Measurements from ENCODE around the gene STARD7.

The STARD7 gene

GRCh38 chr2:96240341-96241038, 31.9 kb upstream of the STARD7 start:
- H3K4me2 ChIP-seq (ENCODE audit: low read length, poor library complexity, severe bottlenecking): no peak overlapping the region
- WGBS: 98% methylated on average over 8 of the region's 9 CpGs
- no peak overlapping the region for H3K18ac ChIP-seq (ENCODE audit: low read depth in 1 of 2, low read length in 2 of 2)
- no peak overlapping the region for H3K4ac ChIP-seq (ENCODE audit: low read depth in 1 of 2, low read length in 2 of 2)
- no peaks in the 10 kb centered on the region for H3K27me3 ChIP-seq (ENCODE audit: control insufficient read depth in 1 of 2, insufficient read depth in 1 of 2, low read length in 2 of 2)
- no peak overlapping the region for H2AK5ac ChIP-seq (ENCODE audit: low read length, severe bottlenecking)
- H3K23ac ChIP-seq (ENCODE audit: low read length in 2 of 2): peak overlapping the region in 1 of 2 experiments; percentile 70
- H3K4me1 ChIP-seq (ENCODE audit: control insufficient read depth, insufficient read depth, low read depth, low read length): no peaks in the 10 kb centered on the region
- H2BK5ac ChIP-seq (ENCODE audit: low read depth, low read length, poor library complexity, severe bottlenecking): no peak overlapping the region
- peaks cover 2% of the 10 kb centered on the region for H3K79me1 ChIP-seq (replicated peaks; ENCODE audit: low read length, poor library complexity, severe bottlenecking)
- H2BK12ac ChIP-seq (ENCODE audit: low read length in 2 of 2): no peak overlapping the region
- H3K14ac ChIP-seq (ENCODE audit: low read length in 2 of 2): no peak overlapping the region
- peak overlapping the region; percentile 38 for H4K8ac ChIP-seq (ENCODE audit: low read length)
- H2BK120ac ChIP-seq (ENCODE audit: low read depth, low read length): no peak overlapping the region
- H3K9me3 ChIP-seq (ENCODE audit: control insufficient read depth, low read length): no peaks in the 10 kb centered on the region
- H3K36me3 ChIP-seq (ENCODE audit: control insufficient read depth in 1 of 2, insufficient read depth in 2 of 2, low read depth in 1 of 2, low read length in 2 of 2): peaks cover 10 to 17% of the 10 kb centered on the region in 2 experiments
- H3K9ac ChIP-seq (ENCODE audit: low read length): no peak overlapping the region
- H4K91ac ChIP-seq (ENCODE audit: low read length): peak overlapping the region; percentile 21
- H2AFZ ChIP-seq (ENCODE audit: low read depth, low read length): no peak overlapping the region
- H2BK15ac ChIP-seq (ENCODE audit: low read depth, poor library complexity, severe bottlenecking): no peak overlapping the region
- DNase-seq: no peak
- H3K27ac ChIP-seq (ENCODE audit: low read length, poor library complexity, severe bottlenecking): no peak overlapping the region
- H3K4me3 ChIP-seq (ENCODE audit: insufficient read depth in 1 of 2, low read depth in 1 of 2, low read length in 2 of 2): no peak overlapping the region

DNA sequence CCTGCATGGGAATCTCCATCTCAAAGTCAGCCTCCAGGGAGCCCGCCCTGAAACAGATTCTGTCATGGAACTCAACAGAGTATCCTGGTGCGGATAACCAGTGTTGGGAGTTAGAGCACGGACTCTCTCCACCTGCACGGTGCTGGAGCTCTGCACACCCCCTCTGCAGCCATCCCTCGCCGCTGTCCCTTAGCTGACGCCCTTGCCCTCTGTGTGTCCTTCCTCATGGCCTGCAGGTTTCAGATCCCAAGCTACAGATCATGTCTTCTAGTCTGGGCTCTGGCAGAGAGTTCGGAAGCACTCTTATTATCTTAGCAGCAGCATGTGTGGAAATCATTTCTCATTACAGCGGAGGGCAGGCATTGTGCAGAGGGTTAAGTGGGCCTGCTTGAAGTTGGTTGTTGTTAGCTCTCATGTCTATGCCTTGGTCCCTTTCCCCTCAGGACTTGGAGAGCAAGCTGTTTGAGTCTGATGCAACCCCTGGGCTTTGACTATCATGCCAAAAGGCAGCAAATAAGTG, 31.2 kb upstream of the STARD7 start:
- no peak overlapping the region for H3K4me3 ChIP-seq (ENCODE audit: insufficient read depth in 1 of 2, low read depth in 1 of 2, low read length in 2 of 2)
- H2BK15ac ChIP-seq (ENCODE audit: low read depth, poor library complexity, severe bottlenecking): no peak overlapping the region
- no peak overlapping the region for H3K14ac ChIP-seq (ENCODE audit: low read length in 2 of 2)
- H3K9me3 ChIP-seq (ENCODE audit: control insufficient read depth, low read length): no peaks in the 10 kb centered on the region
- no peak overlapping the region for H3K27ac ChIP-seq (ENCODE audit: low read length, poor library complexity, severe bottlenecking)
- no peak overlapping the region for H3K23ac ChIP-seq (ENCODE audit: low read length in 2 of 2)
- H3K79me1 ChIP-seq (replicated peaks; ENCODE audit: low read length, poor library complexity, severe bottlenecking): peaks cover 2% of the 10 kb centered on the region
- no peak overlapping the region for H2AK5ac ChIP-seq (ENCODE audit: low read length, severe bottlenecking)
- no peak overlapping the region for H3K4me2 ChIP-seq (ENCODE audit: low read length, poor library complexity, severe bottlenecking)
- H3K27me3 ChIP-seq (ENCODE audit: control insufficient read depth in 1 of 2, insufficient read depth in 1 of 2, low read length in 2 of 2): no peaks in the 10 kb centered on the region
- WGBS: 92% methylated on average over 9 of the region's 9 CpGs
- no peak overlapping the region for H2BK5ac ChIP-seq (ENCODE audit: low read depth, low read length, poor library complexity, severe bottlenecking)
- DNase-seq: no peak
- H2BK120ac ChIP-seq (ENCODE audit: low read depth, low read length): no peak overlapping the region
- no peak overlapping the region for H4K8ac ChIP-seq (ENCODE audit: low read length)
- no peak overlapping the region for H4K91ac ChIP-seq (ENCODE audit: low read length)
- H2BK12ac ChIP-seq (ENCODE audit: low read length in 2 of 2): no peak overlapping the region
- H2AFZ ChIP-seq (ENCODE audit: low read depth, low read length): no peak overlapping the region
- no peak overlapping the region for H3K9ac ChIP-seq (ENCODE audit: low read length)
- peaks cover 10 to 17% of the 10 kb centered on the region in 2 experiments for H3K36me3 ChIP-seq (ENCODE audit: control insufficient read depth in 1 of 2, insufficient read depth in 2 of 2, low read depth in 1 of 2, low read length in 2 of 2)
- no peak overlapping the region for H3K4ac ChIP-seq (ENCODE audit: low read depth in 1 of 2, low read length in 2 of 2)
- no peaks in the 10 kb centered on the region for H3K4me1 ChIP-seq (ENCODE audit: control insufficient read depth, insufficient read depth, low read depth, low read length)
- no peak overlapping the region for H3K18ac ChIP-seq (ENCODE audit: low read depth in 1 of 2, low read length in 2 of 2)

- peaks cover 10 to 17% of the 10 kb centered on the region in 2 experiments for H3K36me3 ChIP-seq (ENCODE audit: control insufficient read depth in 1 of 2, insufficient read depth in 2 of 2, low read depth in 1 of 2, low read length in 2 of 2)
- DNase-seq: no peak
- no peak overlapping the region for H2BK5ac ChIP-seq (ENCODE audit: low read depth, low read length, poor library complexity, severe bottlenecking)
- H3K23ac ChIP-seq (ENCODE audit: low read length in 2 of 2): no peak overlapping the region
- no peak overlapping the region for H2AK5ac ChIP-seq (ENCODE audit: low read length, severe bottlenecking)
- no peak overlapping the region for H4K91ac ChIP-seq (ENCODE audit: low read length)
- no peaks in the 10 kb centered on the region for H3K9me3 ChIP-seq (ENCODE audit: control insufficient read depth, low read length)
- no peaks in the 10 kb centered on the region for H3K4me1 ChIP-seq (ENCODE audit: control insufficient read depth, insufficient read depth, low read depth, low read length)
- no peak overlapping the region for H3K4ac ChIP-seq (ENCODE audit: low read depth in 1 of 2, low read length in 2 of 2)
- H2BK12ac ChIP-seq (ENCODE audit: low read length in 2 of 2): no peak overlapping the region
- no peak overlapping the region for H3K18ac ChIP-seq (ENCODE audit: low read depth in 1 of 2, low read length in 2 of 2)
- H3K4me2 ChIP-seq (ENCODE audit: low read length, poor library complexity, severe bottlenecking): no peak overlapping the region
- no peak overlapping the region for H3K14ac ChIP-seq (ENCODE audit: low read length in 2 of 2)
- no peak overlapping the region for H3K4me3 ChIP-seq (ENCODE audit: insufficient read depth in 1 of 2, low read depth in 1 of 2, low read length in 2 of 2)
- no peak overlapping the region for H3K27ac ChIP-seq (ENCODE audit: low read length, poor library complexity, severe bottlenecking)
- WGBS: 92% methylated on average over 3 of the region's 3 CpGs
- no peak overlapping the region for H2BK15ac ChIP-seq (ENCODE audit: low read depth, poor library complexity, severe bottlenecking)
- no peak overlapping the region for H2BK120ac ChIP-seq (ENCODE audit: low read depth, low read length)
- H3K9ac ChIP-seq (ENCODE audit: low read length): no peak overlapping the region
- no peaks in the 10 kb centered on the region for H3K27me3 ChIP-seq (ENCODE audit: control insufficient read depth in 1 of 2, insufficient read depth in 1 of 2, low read length in 2 of 2)
- no peak overlapping the region for H2AFZ ChIP-seq (ENCODE audit: low read depth, low read length)
- H4K8ac ChIP-seq (ENCODE audit: low read length): no peak overlapping the region
- H3K79me1 ChIP-seq (replicated peaks; ENCODE audit: low read length, poor library complexity, severe bottlenecking): peaks cover 5% of the 10 kb centered on the region
Observed at GRCh38 chr2:96239091-96239490, 30.5 kb upstream of the STARD7 start.

DNA sequence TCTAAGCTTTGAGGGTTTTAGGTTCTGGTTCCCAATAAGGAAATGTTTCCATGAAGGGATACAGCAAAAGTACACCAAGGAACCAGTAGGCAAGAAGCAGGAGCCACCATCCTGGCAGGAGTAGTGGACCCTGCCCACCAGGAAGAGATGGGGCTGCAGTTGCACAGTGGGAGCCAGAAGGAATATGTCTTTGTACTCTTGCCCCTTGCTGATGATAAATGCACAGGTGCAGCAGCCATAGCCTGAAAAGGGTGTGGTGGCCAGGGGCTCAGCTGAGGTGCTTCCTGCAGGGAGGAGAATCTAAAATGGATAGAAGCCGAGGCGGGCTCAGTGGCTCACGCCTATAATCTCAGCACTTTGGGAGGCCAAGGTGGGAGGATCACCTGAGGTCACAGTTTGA, 29.6 kb upstream of the STARD7 start:
- no peak for DNase-seq
- peaks cover 9% of the 10 kb centered on the region for H3K79me1 ChIP-seq (replicated peaks; ENCODE audit: low read length, poor library complexity, severe bottlenecking)
- no peak overlapping the region for H4K8ac ChIP-seq (ENCODE audit: low read length)
- no peak overlapping the region for H3K18ac ChIP-seq (ENCODE audit: low read depth in 1 of 2, low read length in 2 of 2)
- no peak overlapping the region for H2AFZ ChIP-seq (ENCODE audit: low read depth, low read length)
- H3K36me3 ChIP-seq (ENCODE audit: control insufficient read depth in 1 of 2, insufficient read depth in 2 of 2, low read depth in 1 of 2, low read length in 2 of 2): peaks cover 10 to 17% of the 10 kb centered on the region in 2 experiments
- no peak overlapping the region for H2BK15ac ChIP-seq (ENCODE audit: low read depth, poor library complexity, severe bottlenecking)
- H3K4ac ChIP-seq (ENCODE audit: low read depth in 1 of 2, low read length in 2 of 2): no peak overlapping the region
- H2BK12ac ChIP-seq (ENCODE audit: low read length in 2 of 2): no peak overlapping the region
- H3K23ac ChIP-seq (ENCODE audit: low read length in 2 of 2): no peak overlapping the region
- H3K9me3 ChIP-seq (ENCODE audit: control insufficient read depth, low read length): no peaks in the 10 kb centered on the region
- H4K91ac ChIP-seq (ENCODE audit: low read length): no peak overlapping the region
- no peak overlapping the region for H3K27ac ChIP-seq (ENCODE audit: low read length, poor library complexity, severe bottlenecking)
- no peak overlapping the region for H3K14ac ChIP-seq (ENCODE audit: low read length in 2 of 2)
- peaks cover 2% of the 10 kb centered on the region for H3K4me1 ChIP-seq (ENCODE audit: control insufficient read depth, insufficient read depth, low read depth, low read length)
- no peak overlapping the region for H2BK120ac ChIP-seq (ENCODE audit: low read depth, low read length)
- no peak overlapping the region for H3K4me2 ChIP-seq (ENCODE audit: low read length, poor library complexity, severe bottlenecking)
- 100% methylated on average over 2 of the region's 3 CpGs for WGBS
- H3K4me3 ChIP-seq (ENCODE audit: insufficient read depth in 1 of 2, low read depth in 1 of 2, low read length in 2 of 2): no peak overlapping the region
- no peak overlapping the region for H2AK5ac ChIP-seq (ENCODE audit: low read length, severe bottlenecking)
- no peak overlapping the region for H2BK5ac ChIP-seq (ENCODE audit: low read depth, low read length, poor library complexity, severe bottlenecking)
- no peaks in the 10 kb centered on the region for H3K27me3 ChIP-seq (ENCODE audit: control insufficient read depth in 1 of 2, insufficient read depth in 1 of 2, low read length in 2 of 2)
- H3K9ac ChIP-seq (ENCODE audit: low read length): no peak overlapping the region

All from mesenchymal stem cell (in vitro differentiated cells and primary cell).